ENCODE data around the gene VAPA. TPM values are rescaled to one million over a fixed set of nuclear protein-coding genes. Genes with fewer than 3 reads are reported as not detected.

Gene VAPA, protein sequence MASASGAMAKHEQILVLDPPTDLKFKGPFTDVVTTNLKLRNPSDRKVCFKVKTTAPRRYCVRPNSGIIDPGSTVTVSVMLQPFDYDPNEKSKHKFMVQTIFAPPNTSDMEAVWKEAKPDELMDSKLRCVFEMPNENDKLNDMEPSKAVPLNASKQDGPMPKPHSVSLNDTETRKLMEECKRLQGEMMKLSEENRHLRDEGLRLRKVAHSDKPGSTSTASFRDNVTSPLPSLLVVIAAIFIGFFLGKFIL
- total RNA-seq (2022) (196 and 227 TPM in 2 replicates), Bru-seq, nascent RNA (percentile 98 among the genes with signal in this experiment), BruChase-seq, experiment 1, labeled RNA remaining after a 6-hour chase (percentile 94 among the genes with signal in this experiment), BruChase-seq, experiment 2, labeled RNA remaining after a 2-hour chase (percentile 93 among the genes with signal in this experiment)
- long read RNA-seq, full-length matches to known transcripts, result 421 of 457 reads
- long read RNA-seq, partial matches to known transcripts, result 9 of 457 reads
- long read RNA-seq, other reads (novel, unspliced or antisense), result 27 of 457 reads

- H3K36me3 Mint-ChIP-seq (ENCODE audit: insufficient read depth, unreplicated experiment), result peaks cover 39% of the 10 kb centered on the region
- BruUV-seq (replicated peaks), result no TSS peak
- intact Hi-C loops (cut with micrococcal nuclease; ENCODE audit: unreplicated experiment), result no loop called here
- peak within 1 kb of the TSS; percentile 86 for H3K4me3 Mint-ChIP-seq (ENCODE audit: low read depth, unreplicated experiment)
- DNase-seq, result peak; percentile 96
- H3K27me3 Mint-ChIP-seq (ENCODE audit: unreplicated experiment), result peaks cover 13% of the 10 kb centered on the region
- H3K27ac Mint-ChIP-seq (ENCODE audit: unreplicated experiment), result peak within 1 kb of the TSS; percentile 93
- peaks cover 2% of the 10 kb centered on the region for H3K9me3 Mint-ChIP-seq (ENCODE audit: low read depth, unreplicated experiment)
- peaks cover 15% of the 10 kb centered on the region for H3K4me1 Mint-ChIP-seq (ENCODE audit: low read depth, unreplicated experiment)
- TF ChIP-seq, protein P1, sequence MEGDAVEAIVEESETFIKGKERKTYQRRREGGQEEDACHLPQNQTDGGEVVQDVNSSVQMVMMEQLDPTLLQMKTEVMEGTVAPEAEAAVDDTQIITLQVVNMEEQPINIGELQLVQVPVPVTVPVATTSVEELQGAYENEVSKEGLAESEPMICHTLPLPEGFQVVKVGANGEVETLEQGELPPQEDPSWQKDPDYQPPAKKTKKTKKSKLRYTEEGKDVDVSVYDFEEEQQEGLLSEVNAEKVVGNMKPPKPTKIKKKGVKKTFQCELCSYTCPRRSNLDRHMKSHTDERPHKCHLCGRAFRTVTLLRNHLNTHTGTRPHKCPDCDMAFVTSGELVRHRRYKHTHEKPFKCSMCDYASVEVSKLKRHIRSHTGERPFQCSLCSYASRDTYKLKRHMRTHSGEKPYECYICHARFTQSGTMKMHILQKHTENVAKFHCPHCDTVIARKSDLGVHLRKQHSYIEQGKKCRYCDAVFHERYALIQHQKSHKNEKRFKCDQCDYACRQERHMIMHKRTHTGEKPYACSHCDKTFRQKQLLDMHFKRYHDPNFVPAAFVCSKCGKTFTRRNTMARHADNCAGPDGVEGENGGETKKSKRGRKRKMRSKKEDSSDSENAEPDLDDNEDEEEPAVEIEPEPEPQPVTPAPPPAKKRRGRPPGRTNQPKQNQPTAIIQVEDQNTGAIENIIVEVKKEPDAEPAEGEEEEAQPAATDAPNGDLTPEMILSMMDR (IDR thresholded peaks at IDR 0.05; ENCODE audit: unreplicated experiment), result no peak
- CTCF ChIA-PET, result interaction anchor here (0.6 to 1.4 kb wide), 3 partner anchors 13 to 36 kb away, joined by 3 to 12 read pairs (median 3); no protein-coding TSS in a partner anchor
These were observed at the start of gene VAPA for GRCh38 chr18:9913526-9914333. TSS of gene VAPA (plus strand) at chr18:9914016. CDS start at chr18:9914257, 241 bp downstream.

DNA sequence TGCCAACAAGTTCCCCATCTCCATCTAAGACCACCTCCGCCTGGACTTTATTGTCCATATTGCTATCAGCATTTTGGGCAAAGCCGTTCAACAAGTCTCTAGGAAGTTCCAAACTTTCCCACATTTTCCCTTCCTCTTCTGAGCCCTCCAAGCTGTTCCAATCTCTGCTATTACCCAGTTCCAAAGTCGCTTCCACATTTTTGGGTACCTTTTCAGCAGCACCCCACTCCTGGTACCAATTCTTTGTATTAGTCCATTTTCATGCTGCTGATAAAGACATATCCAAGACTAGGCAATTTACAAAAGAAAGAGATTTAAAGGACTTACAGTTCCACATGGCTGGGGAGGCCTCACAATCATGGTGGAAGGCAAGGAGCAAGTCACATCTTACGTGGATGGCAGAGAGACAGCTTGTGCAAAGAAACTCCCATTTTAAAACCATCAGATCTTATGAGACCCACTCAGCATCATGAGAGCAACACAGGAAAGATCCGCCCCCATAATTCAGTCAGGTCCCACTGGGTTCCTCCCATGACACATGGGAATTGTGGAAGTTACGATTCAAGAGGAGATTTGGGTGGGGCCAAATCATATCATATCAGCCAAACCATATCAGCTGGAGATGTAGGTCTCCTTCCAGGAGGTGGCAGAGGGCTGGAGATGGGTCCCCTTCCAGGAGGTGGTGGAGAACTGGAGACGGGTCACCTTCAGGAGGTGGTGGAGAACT, 47.9 kb upstream of the VAPA start:
- peaks cover 41% of the 10 kb centered on the region for H3K4me1 Mint-ChIP-seq (ENCODE audit: low read depth, unreplicated experiment)
- peaks cover 15% of the 10 kb centered on the region for H3K36me3 Mint-ChIP-seq (ENCODE audit: insufficient read depth, unreplicated experiment)
- intact Hi-C loops (cut with micrococcal nuclease; ENCODE audit: unreplicated experiment), result no loop called here
- H3K27me3 Mint-ChIP-seq (ENCODE audit: unreplicated experiment), result no peaks in the 10 kb centered on the region
- TF ChIP-seq, protein P1 (IDR thresholded peaks at IDR 0.05; ENCODE audit: unreplicated experiment), result no peak
- no TSS peak for BruUV-seq (replicated peaks)
- H3K9me3 Mint-ChIP-seq (ENCODE audit: low read depth, unreplicated experiment), result peaks cover 12% of the 10 kb centered on the region
- no peak overlapping the region for H3K4me3 Mint-ChIP-seq (ENCODE audit: low read depth, unreplicated experiment)
- no peak for DNase-seq
- CTCF ChIA-PET, result no interaction called here
- no peak overlapping the region for H3K27ac Mint-ChIP-seq (ENCODE audit: unreplicated experiment)

GRCh38 chr18:9866627-9867026, 47.2 kb upstream of the VAPA start:
- peaks cover 12% of the 10 kb centered on the region for H3K9me3 Mint-ChIP-seq (ENCODE audit: low read depth, unreplicated experiment)
- H3K4me3 Mint-ChIP-seq (ENCODE audit: low read depth, unreplicated experiment), result no peak overlapping the region
- H3K27me3 Mint-ChIP-seq (ENCODE audit: unreplicated experiment), result no peaks in the 10 kb centered on the region
- peaks cover 15% of the 10 kb centered on the region for H3K36me3 Mint-ChIP-seq (ENCODE audit: insufficient read depth, unreplicated experiment)
- TF ChIP-seq, protein P1 (IDR thresholded peaks at IDR 0.05; ENCODE audit: unreplicated experiment), result no peak
- intact Hi-C loops (cut with micrococcal nuclease; ENCODE audit: unreplicated experiment), result no loop called here
- BruUV-seq (replicated peaks), result no TSS peak
- peaks cover 44% of the 10 kb centered on the region for H3K4me1 Mint-ChIP-seq (ENCODE audit: low read depth, unreplicated experiment)
- CTCF ChIA-PET, result no interaction called here
- no peak for DNase-seq
- H3K27ac Mint-ChIP-seq (ENCODE audit: unreplicated experiment), result no peak overlapping the region

GRCh38 chr18:9867071-9867594, 46.7 kb upstream of the VAPA start:
- Mint-ChIP-seq H3K9me3 (ENCODE audit: low read depth, unreplicated experiment) (peaks cover 12% of the 10 kb centered on the region), H3K4me1 (ENCODE audit: low read depth, unreplicated experiment) (peaks cover 39% of the 10 kb centered on the region), H3K27ac (ENCODE audit: unreplicated experiment) (no peak overlapping the region), H3K27me3 (ENCODE audit: unreplicated experiment) (no peaks in the 10 kb centered on the region), H3K4me3 (ENCODE audit: low read depth, unreplicated experiment) (no peak overlapping the region), H3K36me3 (ENCODE audit: insufficient read depth, unreplicated experiment) (peaks cover 15% of the 10 kb centered on the region)
- no peak for DNase-seq
- BruUV-seq (replicated peaks), result no TSS peak
- intact Hi-C loops (cut with micrococcal nuclease; ENCODE audit: unreplicated experiment), result no loop called here
- CTCF ChIA-PET, result no interaction called here
- TF ChIP-seq, protein P1 (IDR thresholded peaks at IDR 0.05; ENCODE audit: unreplicated experiment), result no peak

Data from Calu3 (cell line).